Neural cell (in vitro differentiated cells): ENCODE data around the gene P3H3.

Experiments
- CTCF ChIP-seq: fragments of 450-650 bp; IDR thresholded peaks from 2 replicates; pipeline ENCODE4 v1.5.1; 2014; ENCODE audit warnings: antibody characterized with exemption, mild to moderate bottlenecking, moderate library complexity; ENCODE audit not compliant: poor library complexity, severe bottlenecking
- EZH2 ChIP-seq: fragments of 200-600, 300-800 bp; shearing (Covaris generic), sonication (generic); IDR thresholded peaks from 2 replicates; pipeline ENCODE4 v1.6.1; 2014; ENCODE audit warnings: antibody characterized with exemption, low read length, borderline replicate concordance, mild to moderate bottlenecking; ENCODE audit not compliant: insufficient read depth, poor library complexity, severe bottlenecking
- RAD21 ChIP-seq: fragments of 450-650 bp; conservative IDR thresholded peaks from 2 replicates; pipeline ENCODE4 v1.6.1; 2014; ENCODE audit warnings: antibody characterized with exemption, mild to moderate bottlenecking, moderate library complexity

- TF ChIP-seq RAD21: no peak
- no peak for TF ChIP-seq CTCF
- TF ChIP-seq EZH2: no peak
These were observed 4.0 kb upstream of the P3H3 start for GRCh38 chr12:6824085-6824775.
